Lower leg skin (tissue), 3 donors: Measurements from ENCODE around the gene DUSP8.

Experiments used
- POLR2A ChIP-seq, 2 donors: fragments of 450-650 bp; IDR thresholded peaks; one replicate each; pipeline ENCODE4 v1.6.1; 2016 to 2017; ENCODE audit warnings: antibody characterized with exemption in 2 of 2, mild to moderate bottlenecking in 1 of 2, moderate library complexity in 1 of 2
- TF ChIP-seq, protein P1 (sequence below), 3 donors: fragments of 450-650 bp; IDR thresholded peaks; one replicate each; pipeline ENCODE4 v1.5.1; 2016; ENCODE audit warnings: antibody characterized with exemption in 3 of 3, mild to moderate bottlenecking in 3 of 3, moderate library complexity in 2 of 3

GRCh38 chr11:1520663-1521267, 51.3 kb downstream of the DUSP8 start:
- TF ChIP-seq, protein P1, sequence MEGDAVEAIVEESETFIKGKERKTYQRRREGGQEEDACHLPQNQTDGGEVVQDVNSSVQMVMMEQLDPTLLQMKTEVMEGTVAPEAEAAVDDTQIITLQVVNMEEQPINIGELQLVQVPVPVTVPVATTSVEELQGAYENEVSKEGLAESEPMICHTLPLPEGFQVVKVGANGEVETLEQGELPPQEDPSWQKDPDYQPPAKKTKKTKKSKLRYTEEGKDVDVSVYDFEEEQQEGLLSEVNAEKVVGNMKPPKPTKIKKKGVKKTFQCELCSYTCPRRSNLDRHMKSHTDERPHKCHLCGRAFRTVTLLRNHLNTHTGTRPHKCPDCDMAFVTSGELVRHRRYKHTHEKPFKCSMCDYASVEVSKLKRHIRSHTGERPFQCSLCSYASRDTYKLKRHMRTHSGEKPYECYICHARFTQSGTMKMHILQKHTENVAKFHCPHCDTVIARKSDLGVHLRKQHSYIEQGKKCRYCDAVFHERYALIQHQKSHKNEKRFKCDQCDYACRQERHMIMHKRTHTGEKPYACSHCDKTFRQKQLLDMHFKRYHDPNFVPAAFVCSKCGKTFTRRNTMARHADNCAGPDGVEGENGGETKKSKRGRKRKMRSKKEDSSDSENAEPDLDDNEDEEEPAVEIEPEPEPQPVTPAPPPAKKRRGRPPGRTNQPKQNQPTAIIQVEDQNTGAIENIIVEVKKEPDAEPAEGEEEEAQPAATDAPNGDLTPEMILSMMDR (IDR thresholded peaks at IDR 0.05) = no peak
- TF ChIP-seq POLR2A (IDR thresholded peaks at IDR 0.05) = no peak
